Measurements from ENCODE around the gene GTF2IRD1.
"Not testable (repeated sequence)": the region's sequence is repeated elsewhere in the genome, so short reads cannot be mapped to it uniquely, and the experiment has no call there.

The GTF2IRD1 gene

DNA sequence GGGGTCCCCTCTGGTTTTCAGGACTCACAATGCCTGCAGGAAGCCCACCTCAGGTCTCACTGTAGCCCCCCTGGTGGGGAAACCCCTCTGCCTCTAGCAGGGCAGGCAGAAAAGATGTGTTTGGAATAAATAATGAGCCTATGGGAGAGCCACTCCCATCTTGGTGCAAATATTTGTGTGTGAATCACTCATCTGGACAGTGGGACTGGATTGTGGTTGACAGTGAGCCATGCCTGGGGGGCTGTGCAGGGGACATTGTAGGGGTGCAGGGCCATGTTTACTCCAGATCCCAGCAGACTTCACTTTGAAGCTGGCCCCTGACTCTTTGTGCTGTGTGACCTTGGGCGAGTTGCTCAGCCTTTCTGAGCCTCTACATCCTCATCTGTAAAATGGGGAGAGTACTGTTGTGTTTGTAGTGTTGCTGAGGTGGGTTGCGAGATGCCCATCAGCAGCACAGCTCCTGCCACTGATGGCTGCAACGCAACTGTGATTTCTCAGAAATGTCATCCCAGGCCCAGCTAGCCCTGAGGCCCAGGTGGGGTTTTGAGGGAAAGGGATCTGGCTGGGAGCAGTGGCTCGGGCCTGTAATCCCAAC, 20.7 kb downstream of the GTF2IRD1 start:
- no peak for DNase-seq

DNA sequence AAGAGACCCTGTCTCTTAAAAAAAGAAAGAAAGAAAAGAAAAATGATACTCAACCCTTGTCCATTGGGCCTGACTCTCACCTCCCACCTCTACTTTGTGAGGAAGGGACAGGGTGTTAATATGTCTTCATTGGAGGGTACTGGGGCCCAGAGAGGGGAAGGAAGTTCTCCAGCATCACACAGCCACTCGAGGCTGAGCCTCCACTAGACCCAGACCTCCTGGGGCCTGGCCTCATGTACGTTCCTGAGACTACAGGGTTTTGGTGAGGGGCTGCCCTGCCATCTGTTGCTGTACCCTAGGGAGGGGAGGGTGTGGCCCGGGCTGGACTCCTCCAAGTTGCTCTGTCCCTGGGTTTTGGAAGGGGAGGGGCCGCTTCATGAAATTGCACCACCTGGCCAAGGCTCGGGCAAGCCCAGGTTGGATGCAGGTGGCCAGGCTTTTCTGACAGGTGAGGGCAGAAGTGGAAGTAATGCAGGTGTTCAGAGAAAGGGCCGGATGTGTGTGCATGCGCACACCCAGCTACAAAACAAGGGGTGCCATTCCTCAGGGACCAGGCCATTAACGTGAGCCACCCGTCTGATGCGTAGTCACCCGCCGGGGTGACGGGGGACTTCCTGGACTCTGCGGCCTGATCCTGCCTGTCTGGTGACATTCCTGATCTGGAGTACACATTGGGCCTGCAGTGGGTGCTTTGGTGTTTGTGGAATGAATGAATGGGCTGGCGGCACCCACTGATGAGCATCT, 21.7 kb downstream of the GTF2IRD1 start:
- peak; percentile 43 for DNase-seq

DNA sequence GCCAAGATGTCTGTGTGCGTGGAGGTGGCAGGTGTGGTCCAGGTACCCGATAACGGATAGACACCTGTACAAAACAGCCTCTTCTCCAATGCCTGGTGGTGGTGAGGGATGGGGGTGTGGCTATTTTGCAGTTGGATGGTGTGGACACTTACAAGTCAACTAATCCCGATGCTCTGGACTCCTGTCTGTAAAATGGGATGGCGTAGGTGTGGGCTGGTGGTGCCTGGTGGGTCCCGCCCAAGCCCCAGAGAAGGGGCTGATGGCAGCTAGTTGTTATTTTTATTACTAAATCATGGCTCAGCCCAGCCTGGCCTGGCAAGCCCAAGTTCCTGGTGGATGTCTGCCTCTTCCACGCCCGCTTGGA, 22.3 kb downstream of the GTF2IRD1 start:
- no peak for DNase-seq

DNA sequence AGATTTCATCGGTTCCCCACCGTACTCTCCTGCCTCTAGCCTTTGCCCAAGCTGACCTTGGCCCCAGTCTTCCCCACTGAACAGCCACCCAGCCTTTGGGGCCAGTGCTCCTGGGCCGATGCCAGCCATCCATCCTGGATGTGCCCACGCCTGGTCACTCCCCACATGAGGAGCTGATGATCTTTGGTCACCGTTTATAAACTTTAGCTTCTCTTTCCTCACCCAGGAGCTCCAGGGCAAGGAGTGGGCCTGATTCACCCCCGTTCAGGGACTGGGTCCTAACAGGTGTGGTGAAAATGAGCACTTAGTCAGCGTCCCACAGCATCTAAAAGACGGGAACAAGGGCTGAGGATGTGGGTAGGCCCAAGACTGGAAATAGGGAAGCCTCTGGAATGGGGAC, 22.9 kb downstream of the GTF2IRD1 start:
- no peak for DNase-seq

DNA sequence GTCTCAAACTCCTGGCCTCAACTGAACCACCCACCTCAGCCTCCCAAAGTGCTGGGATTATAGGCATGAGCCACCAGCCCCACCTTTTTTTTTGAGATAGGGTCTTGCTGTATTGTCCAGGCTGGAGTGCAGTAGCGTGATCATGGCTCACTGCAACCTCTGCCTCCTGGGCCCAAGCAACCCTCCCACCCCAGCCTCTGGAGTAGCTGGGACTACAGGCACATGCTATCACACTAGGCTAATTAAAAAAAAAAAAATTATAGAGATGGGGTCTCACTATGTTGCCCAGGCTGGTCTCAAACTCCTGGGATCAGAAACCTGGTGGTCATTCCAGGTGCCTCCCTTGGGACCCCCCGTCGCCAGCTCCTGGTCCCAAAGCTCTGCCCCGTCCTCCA, 25.0 kb downstream of the GTF2IRD1 start:
- no peak for DNase-seq

DNA sequence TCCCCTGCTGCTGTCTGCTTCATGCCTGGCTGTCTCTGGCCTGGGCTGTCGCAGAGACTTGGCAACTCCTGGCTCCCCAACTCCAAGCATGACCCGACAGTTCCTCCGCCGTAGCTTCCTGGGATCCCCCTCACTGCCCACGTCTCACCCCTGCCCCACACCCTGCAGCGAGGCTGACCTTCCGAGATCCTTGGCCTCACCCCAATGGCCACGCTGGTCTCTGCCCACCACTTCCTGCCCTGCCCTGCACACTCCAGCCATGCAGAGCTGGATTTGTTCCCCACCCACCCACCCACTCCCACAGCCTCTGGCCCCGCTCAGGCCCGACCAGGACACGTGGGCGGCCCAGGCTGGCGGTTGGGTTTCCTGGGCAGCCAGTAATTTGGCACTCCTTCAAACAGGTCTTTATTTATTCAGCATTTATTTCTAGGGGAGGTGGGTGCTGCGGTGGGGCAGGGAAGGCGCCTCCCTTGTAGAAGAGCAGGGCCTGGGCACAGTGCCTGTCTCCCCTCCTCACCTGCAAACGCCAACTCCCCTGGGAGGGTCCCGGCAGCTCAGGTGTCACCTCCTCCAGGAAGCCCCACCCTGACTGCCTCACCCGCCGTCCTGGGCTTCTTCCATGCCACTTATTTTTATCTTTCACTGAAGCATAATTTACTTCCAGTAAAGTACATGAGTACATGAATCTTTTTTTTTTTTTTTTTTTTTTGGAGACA, 25.5 kb downstream of the GTF2IRD1 start:
- peak; percentile 88 for DNase-seq

DNA sequence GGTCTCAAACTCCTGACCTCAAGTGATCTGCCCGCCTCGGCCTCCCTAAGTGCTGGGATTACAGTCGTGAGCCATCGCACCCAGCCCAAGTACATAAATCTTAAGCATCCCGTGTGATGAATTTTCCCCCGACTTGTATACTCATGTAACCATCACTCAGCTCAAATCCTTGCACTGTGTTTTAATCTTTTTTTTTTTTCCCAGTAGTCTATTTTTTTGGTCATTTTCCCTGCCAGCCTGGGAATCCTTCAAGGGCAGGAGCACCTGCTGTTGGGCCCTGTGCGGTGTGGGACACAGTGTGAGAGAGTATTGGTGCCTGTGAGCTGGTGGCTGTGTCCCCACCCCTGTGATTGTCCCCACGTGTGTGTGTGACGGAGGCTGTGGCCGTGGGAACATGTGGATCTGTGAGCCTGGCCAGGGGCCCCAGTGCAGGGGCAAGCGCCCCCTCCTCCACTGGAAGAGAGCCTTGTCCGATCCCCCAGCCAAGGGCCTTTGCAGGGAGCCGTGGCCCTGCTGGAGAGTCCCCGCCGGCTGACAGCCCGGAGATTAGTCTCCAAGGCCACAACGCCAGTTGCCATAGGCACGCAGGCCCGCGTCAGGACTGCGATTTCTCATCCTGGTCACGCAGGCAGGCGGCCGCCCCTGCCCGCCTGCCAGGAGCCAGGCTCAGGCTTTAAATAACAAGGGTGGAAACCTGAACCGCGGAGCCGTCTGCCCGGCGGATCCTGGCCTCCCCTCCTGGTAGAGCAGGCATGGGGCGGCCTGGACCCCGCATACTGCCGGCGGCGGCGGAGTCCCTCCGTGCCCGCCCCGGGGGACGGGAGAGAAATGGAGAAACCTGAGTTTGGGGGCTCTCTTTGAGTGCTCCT, 26.5 kb downstream of the GTF2IRD1 start:
- peak; percentile 64 for DNase-seq

DNA sequence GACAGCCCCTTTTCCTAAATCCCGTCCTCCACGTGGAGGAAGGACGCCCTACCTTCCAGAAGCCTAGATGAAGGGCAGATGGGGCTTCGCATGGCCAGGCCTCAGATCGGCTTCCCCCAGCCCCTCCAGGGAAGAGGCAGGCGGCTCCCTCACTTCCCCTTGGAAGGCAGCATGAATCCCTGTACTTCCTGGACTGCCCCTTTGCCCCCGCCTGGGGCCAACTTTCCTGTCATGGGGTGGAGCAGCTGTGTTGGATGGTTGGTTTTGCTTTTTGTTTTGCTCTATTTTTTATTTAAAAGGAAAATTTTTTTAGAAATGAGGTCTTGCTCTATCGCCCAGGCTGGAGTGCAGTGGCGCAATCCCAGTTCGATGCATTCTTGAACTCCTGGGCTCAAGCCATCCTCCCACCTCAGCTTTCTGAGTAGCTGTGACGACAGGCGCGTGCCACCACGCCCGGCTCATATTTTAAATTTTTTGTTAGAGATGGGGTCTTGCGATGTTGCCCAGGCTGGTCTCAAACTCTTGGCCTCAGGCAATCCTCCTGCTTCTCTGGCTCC, 27.2 kb downstream of the GTF2IRD1 start:
- DNase-seq = no peak

DNA sequence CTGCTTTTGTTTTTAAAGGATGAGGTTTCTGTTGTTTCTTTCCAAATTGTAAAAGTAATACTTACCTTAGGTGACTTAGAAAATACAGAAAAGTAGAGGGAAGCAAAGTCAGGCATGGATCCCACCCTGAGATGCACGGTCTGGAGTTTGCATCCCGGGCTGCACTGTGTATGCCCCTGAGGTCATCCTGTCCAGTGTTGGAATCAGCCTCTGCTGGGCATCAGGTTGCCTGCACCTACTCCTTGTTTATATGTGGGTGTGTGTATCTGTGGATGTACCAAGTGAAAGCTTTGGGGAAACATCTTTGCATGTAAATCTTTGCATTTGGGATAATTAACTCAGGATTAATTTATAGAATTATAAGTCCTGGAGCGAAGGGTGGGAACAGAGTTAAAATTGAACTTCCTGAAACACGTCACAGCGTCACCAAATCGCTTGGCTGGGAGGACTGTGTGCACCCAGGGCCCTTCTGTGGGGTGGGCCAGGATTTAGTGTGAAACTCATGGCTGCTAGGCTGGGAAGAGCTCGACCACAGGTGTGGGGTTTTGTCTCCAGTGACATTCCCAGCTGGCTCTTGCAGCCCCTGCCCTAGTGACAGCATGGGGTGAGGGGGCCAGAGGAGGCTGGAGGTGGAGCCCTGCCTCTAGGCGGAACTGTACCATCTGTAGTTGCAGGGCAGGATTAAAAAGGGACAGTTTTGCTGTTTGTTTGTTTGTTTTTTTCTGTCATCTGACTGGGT, 27.9 kb downstream of the GTF2IRD1 start:
- no peak for DNase-seq

DNA sequence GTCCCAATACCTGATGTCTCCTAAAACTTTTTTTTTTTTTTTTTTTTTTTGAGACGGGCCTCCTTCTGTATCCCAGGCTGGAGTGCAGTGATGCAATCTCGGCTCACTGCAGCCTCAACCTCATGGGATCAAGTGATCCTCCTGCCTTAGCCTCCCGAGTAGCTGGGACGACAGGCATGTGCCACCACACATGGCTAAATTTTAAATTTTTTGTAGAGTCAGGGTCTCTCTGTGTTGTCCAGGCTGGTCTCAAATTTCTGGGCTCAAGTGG, 28.4 kb downstream of the GTF2IRD1 start:
- DNase-seq = no peak

DNA sequence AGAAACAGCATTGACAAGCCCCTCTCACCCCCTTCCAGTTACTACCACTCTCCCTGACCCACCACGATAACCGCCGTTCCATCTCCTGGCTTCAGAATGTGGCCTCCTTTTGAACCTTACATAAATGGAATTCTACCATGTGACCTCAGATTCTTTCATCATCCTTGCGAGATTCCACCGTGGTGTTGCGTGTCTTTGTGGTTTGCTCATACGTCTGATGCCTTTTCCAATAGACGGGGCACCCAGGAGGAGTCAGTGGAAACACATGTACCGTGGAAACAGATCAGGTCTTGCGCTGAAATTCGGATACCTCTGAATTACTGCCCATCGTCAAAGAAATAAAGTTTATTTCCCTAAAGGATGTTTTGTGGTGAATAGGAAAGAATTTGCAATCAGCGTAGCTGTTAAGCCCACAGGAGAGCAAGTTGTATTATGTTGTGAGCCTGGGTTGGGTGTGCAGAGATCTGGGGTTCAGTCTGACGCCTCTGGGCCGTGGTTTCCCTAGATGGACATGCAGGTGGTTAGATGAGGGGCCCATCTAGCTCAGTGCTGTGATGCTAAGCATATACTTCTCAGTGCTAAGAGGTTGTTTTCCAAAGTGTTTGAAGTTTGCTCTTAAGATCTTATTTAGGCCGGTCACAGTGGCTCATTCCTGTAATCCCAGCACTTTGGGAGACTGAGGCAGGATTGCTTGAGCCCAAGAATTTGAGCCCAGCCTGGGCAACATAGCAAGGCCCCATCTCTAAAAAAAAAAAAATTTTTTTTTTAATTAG, 29.1 kb downstream of the GTF2IRD1 start:
- no peak for DNase-seq

DNA sequence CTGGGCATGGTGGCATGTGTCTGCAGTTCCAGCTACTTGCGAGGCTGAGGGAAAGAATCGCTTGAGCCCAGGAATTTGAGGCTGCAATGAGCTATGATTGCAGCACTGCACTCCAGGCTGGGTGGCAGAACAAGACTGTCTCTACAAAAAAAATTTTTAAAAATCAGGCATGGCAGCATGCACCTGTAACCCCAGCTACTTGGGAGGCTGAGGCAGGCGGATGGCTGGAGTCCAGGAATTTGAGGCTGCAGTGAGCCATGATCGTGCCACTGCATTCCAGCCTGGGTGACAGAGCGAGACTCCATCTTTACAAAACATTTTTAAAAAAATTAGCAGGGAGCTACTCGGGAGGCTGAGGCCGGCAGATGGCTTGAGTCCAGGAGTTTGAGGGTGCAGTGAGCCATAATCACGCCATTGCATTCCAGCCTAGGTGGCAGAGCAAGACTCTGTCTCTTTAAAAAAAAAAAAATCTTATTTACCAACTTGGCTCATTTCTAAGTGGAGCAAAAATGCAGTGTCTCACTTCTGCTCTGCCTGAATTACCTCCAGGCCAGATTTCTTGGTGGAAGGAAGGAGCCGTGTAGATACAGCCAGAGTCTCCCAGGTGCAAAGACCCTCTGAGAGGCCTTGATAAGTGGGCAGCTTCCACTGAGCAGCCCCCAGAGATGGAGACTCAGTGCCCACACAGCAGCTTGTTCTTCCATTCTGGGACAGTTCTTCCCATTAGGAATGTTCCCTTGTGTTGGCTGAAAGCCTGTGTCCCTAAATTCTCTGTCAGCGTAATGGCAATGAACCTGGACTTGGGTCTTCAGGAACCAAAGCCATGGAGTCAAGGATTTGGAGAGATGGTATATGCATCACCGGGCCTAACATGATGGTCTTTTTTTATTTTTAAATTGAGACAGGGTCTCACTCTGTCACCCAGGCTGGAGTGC, 30.0 kb downstream of the GTF2IRD1 start:
- no peak for DNase-seq

DNA sequence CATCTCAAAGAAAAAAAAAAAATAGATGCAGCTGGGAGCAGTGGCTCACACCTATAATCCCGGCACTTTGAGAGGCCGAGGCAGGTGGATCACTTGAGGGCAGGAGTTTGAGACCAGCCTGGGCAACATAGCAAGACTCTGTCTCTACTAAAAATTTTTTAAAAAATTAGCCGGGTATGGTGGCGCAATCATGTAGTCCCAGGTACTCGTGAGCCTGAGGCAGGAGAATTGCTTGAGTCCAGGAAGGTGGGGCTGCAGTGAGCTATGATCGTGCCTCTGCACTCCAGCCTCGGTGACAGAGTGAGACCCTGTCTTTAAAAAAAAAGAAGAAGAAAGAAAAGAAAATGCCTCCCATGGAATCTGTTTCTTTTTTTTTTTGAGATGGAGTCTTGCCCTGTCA, 31.9 kb downstream of the GTF2IRD1 start:
- DNase-seq = no peak

DNA sequence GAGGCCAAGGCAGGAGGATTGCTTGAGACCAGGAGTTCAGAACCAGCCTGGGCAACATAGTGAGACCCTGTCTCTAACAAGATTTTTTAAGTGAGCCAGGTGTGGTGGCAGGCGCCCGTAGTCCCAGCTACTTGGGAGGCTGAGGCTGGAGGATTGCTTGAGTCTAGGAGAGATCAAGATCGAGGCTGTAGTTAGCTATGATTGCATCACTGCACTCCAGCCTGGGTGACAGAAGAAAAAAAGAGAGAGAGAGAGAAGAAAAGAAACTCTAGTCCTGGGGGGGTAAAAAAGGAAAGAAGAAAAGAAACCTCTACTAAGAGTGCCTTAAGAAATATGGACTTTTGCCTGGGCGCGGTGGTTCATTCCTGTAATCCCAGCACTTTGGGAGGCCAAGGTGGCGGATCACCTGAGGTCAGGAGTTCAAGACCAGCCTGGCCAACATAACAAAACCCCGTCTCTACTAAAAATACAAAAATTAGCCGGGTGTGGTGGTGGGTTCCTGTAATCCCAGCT, 34.9 kb downstream of the GTF2IRD1 start:
- DNase-seq = not testable (repeated sequence)

DNA sequence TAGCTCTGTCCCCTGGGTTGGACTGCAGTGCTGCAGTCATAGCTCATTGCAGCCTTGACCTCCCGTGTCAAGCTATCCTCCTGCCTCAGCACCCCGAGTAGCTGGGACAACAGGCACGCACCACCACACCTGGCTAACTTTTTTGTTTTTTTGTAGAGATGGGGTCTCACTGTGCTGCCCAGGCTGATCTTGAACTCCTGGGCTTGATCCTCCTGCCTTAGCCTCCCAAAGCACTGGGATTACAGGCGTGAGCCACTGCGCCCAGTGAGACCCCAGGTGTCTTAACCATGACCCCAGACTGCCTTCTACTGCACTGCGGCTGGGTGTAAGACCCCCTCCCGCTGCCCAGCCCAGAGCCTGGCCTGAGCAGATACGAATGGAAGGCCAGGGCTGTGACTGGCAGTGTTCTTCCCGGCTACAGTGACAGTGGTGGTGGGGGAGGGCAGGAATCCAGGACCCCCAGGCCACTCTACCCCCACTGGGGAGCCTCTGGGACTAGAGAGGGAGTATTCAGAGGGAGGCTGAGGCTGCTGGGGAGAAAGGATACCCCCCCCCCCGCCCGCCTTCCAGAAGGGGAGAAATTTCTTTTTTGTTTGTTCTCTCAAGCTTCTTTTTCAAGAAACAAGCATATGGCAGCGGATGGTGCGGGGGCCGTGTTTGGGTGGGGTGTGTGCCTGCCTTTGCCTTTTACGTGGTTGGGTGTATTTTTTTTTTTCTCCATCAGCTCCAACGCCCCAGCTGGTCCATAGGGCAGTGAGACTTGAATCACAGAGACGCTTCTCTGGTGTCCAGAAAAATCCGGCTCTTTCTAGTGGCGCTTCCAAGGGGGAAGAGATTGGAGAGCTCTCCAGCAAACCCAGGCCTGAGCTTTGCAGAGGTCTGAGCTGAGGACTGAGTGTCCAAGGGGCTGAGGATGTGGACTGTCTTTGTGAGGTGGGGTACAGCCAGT, 36.6 kb downstream of the GTF2IRD1 start:
- DNase-seq = no peak

DNA sequence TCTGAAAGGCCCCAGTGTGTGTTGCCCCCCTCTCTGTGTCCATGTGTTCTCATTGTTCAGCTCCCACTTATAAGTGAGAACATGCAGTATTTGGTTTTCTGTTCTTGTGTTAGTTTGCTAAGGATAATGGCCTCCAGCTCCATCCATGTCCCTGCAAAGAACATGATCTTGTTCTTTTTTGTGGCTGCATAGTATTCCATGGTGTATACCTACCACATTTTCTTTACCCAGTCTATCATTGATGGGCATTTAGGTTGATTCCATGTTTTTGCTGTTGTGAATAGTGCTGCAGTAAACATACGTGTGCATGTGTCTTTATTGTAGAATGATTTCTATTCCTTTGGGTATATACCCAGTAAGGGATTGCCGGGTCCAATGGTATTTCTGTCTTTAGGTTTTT, 37.8 kb downstream of the GTF2IRD1 start:
- DNase-seq = not testable (repeated sequence)

DNA sequence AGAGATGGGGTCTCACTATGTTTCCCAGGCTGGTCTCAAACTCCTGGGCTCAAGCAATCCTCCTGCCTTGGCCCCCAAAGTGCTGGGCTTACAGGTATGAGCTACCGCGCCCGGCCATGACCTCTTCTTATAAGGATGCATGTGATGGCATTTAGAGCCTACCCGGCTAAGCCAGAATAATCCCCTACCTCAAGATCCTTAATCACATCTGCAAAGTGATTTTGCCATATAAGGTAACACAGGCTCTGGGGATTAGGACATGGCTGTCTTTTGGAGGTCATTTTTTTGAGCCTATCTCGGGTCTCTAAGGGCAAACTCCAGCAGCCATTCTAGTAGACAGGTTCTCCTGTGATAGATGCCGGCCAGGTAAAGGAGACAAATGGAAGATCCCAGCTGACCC, 39.6 kb downstream of the GTF2IRD1 start:
- DNase-seq = no peak

DNA sequence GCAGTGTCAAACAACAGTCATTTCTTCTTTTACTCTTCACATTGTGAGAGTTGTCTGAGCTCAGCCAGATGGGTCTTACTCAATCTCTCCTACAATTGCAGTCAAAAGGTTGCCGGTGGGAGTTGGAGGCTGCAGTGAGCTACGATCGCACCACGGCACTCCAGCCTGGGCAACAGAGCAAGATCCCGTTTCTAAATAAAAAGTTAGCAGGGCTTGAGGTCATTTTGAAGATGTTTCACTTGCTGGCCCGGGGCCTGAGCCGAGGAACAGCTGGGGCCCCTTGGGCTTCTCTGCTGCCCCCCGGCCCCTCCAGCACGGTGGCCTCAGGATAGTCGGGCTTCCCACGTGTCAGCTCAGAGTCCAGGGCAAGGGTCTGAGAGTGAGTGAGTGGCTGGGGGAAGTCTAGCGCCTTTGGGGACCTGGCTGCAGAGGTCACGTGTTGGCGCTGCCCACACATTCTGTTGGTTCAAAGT, 40.4 kb downstream of the GTF2IRD1 start:
- DNase-seq = no peak

Data from NCI-H2081 treated with DMSO at 0.1 percent for 48 hours (cell line).